Measurements from ENCODE around the gene MRPS10. TPM values are rescaled to one million over a fixed set of nuclear protein-coding genes. Genes with fewer than 3 reads are reported as not detected.

Gene MRPS10
- total RNA-seq (2013; cell fraction: nucleolus; rRNA removed) = 31.4 and 32.3 TPM in 2 replicates
- total RNA-seq (2014; rRNA removed) (35.4 and 41.7 TPM in 2 replicates), total RNA-seq (2014; rRNA removed; fragmentation: Illumina TruSeq; extraction: Trizol) (48.3 and 49.2 TPM in 2 replicates), total RNA-seq (2021) (26.3 and 28.5 TPM in 2 replicates), polyA plus RNA-seq (2011; rRNA removed) (49.0 and 63.6 TPM in 2 replicates), polyA plus RNA-seq (2014; fragmentation: Illumina TruSeq; extraction: Trizol) (56.9 and 66.2 TPM in 2 replicates), polyA plus RNA-seq (2014; fragmentation: Nextera tagmentation; extraction: Ambion mirVana) (10 to 100 TPM; 70.4 to 83.3 TPM), polyA plus RNA-seq (2014; rRNA removed) (36.8 and 46.5 TPM in 2 replicates), polyA plus RNA-seq (2016; fragmentation: Nextera tagmentation; extraction: Ambion mirVana) (10 to 100 TPM; 56.6 to 58.5 TPM), polyA minus RNA-seq (2011; rRNA and poly(A)+ RNA removed) (12.9 and 16.2 TPM in 2 replicates), Bru-seq, nascent RNA (percentile 89 among the genes with signal in this experiment), BruChase-seq, experiment 1, labeled RNA remaining after a 6-hour chase (percentile 92 among the genes with signal in this experiment), BruChase-seq, experiment 2, labeled RNA remaining after a 2-hour chase (percentile 88 among the genes with signal in this experiment)
- 11.5 TPM for polyA plus RNA-seq (2011; ENCODE audit: low read depth)
- 21.9 and 22.6 TPM in 2 replicates for polyA plus RNA-seq (2011; cell fraction: cytosol; rRNA removed)
- 9.2 and 10.4 TPM in 2 replicates for polyA plus RNA-seq (2011; cell fraction: nucleus; rRNA removed)
- 22.1 and 22.6 TPM in 2 replicates for polyA plus RNA-seq (2012)
- 5.4 and 5.6 TPM in 2 replicates for polyA minus RNA-seq (2011; cell fraction: cytosol; rRNA and poly(A)+ RNA removed)
- polyA minus RNA-seq (2011; cell fraction: nucleus; rRNA and poly(A)+ RNA removed) = 4.1 and 5.7 TPM in 2 replicates
- long read RNA-seq, experiment 1, transcript MRPS10-201 (7 exons, 2,110 nt) = major isoform, 54 of 75 reads
- long read RNA-seq, experiment 1, partial matches to known transcripts = 1 of 75 reads
- long read RNA-seq, experiment 1, other reads (novel, unspliced or antisense) = 20 of 75 reads
- long read RNA-seq, experiment 2, transcript MRPS10-201 (7 exons, 2,110 nt) = major isoform, 305 of 393 reads
- long read RNA-seq, experiment 2, partial matches to known transcripts = 8 of 393 reads
- long read RNA-seq, experiment 2, other reads (novel, unspliced or antisense) = 80 of 393 reads

- H4K20me1 ChIP-seq (ENCODE audit: control insufficient read depth, insufficient read depth) = no peaks in the 10 kb centered on the region
- ATAC-seq (peak; percentile 98), DNase-seq (ENCODE audit: low read depth, low spot score) (peak; percentile 74), FAIRE-seq (peak; percentile 97)
- no peaks in the 10 kb centered on the region for H3K27me3 ChIP-seq (replicated peaks in 1 of 2; ENCODE audit: control insufficient read depth in 2 of 2, insufficient read depth in 2 of 2, low read length in 1 of 2)
- BruUV-seq (replicated peaks) = TSS peak; percentile 76
- intact Hi-C loops (cut with micrococcal nuclease; ENCODE audit: unreplicated experiment) = loop anchor here (2.0 to 5.0 kb wide), 2 partner anchors 297 to 330 kb away; partner anchors contain the start of genes BYSL and MED20
- in situ Hi-C loops (cut with MboI) = no loop called here
- peak within 1 kb of the TSS; percentile 75 for H2AFZ ChIP-seq (ENCODE audit: control insufficient read depth, low read depth, low read length)
- peaks cover 5% of the 10 kb centered on the region; the same call in 1 of the 2 replicates for H3K4me1 ChIP-seq (ENCODE audit: control insufficient read depth, insufficient read depth, low read length)
- peaks cover 0 to 6% of the 10 kb centered on the region in 2 experiments; a peak in 1 of 4 replicates for H3K36me3 ChIP-seq (ENCODE audit: control insufficient read depth in 2 of 2, insufficient read depth in 2 of 2, low read length in 1 of 2)
- no peaks in the 10 kb centered on the region for H3K9me3 ChIP-seq (replicated peaks; ENCODE audit: control insufficient read depth, insufficient read depth, low read length)
- POLR2A ChIA-PET = interaction anchor here (0.5 to 1.1 kb wide), 5 partner anchors 30 to 301 kb away, joined by 3 to 6 read pairs (median 3); partner anchors contain the start of genes BYSL and MED20
- CTCF ChIA-PET = interaction anchor here (0.8 to 7.8 kb wide), 11 partner anchors 8 to 436 kb away, joined by 3 to 68 read pairs (median 4); partner anchors contain the start of genes BYSL and MED20
- SMC1A ChIA-PET (ENCODE audit: uncharacterized antibody, unreplicated experiment) = interaction anchor here (0.7 to 1.5 kb wide), 7 partner anchors 12 to 321 kb away, joined by 3 to 5 read pairs (median 4); partner anchors contain the start of genes BYSL and MED20
- H3K79me2 ChIP-seq (ENCODE audit: control insufficient read depth, insufficient read depth, low read length) = peaks cover 12% of the 10 kb centered on the region
- H3K9ac ChIP-seq (ENCODE audit: control insufficient read depth, insufficient read depth, low read length) = peak within 1 kb of the TSS; percentile 79
- peak within 1 kb of the TSS; percentile 70 for H3K4me2 ChIP-seq (ENCODE audit: control insufficient read depth, insufficient read depth)
- RAD21 ChIA-PET (ENCODE audit: unreplicated experiment) = interaction anchor here (0.8 to 4.6 kb wide), 4 partner anchors 173 to 330 kb away, joined by 3 to 28 read pairs (median 4); partner anchors contain the start of genes BYSL and MED20
- 4% methylated on average over 29 of the region's 29 CpGs for whole genome bisulfite sequencing (ENCODE audit: insufficient coverage, insufficient replicate concordance, low lambda C conversion rate, missing lambda C conversion rate)
- H3K4me3 ChIP-seq = peak within 1 kb of the TSS; percentile 85
- H3K27ac ChIP-seq (ENCODE audit: control insufficient read depth, insufficient read depth) = peak within 1 kb of the TSS; percentile 65
- TF ChIP-seq SIN3A (IDR thresholded peaks at IDR 0.05; ENCODE audit: low read depth, low read length) = peak; percentile 78; the same call in 1 of the 2 replicates
- TF ChIP-seq, protein P1, sequence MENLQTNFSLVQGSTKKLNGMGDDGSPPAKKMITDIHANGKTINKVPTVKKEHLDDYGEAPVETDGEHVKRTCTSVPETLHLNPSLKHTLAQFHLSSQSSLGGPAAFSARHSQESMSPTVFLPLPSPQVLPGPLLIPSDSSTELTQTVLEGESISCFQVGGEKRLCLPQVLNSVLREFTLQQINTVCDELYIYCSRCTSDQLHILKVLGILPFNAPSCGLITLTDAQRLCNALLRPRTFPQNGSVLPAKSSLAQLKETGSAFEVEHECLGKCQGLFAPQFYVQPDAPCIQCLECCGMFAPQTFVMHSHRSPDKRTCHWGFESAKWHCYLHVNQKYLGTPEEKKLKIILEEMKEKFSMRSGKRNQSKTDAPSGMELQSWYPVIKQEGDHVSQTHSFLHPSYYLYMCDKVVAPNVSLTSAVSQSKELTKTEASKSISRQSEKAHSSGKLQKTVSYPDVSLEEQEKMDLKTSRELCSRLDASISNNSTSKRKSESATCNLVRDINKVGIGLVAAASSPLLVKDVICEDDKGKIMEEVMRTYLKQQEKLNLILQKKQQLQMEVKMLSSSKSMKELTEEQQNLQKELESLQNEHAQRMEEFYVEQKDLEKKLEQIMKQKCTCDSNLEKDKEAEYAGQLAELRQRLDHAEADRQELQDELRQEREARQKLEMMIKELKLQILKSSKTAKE (IDR thresholded peaks at IDR 0.05; ENCODE audit: low read depth, poor library complexity, severe bottlenecking) = no peak
- peak; percentile 55; the same call in 1 of the 2 replicates for TF ChIP-seq HDGF (IDR thresholded peaks at IDR 0.05)
- TF ChIP-seq WRNIP1 (IDR thresholded peaks at IDR 0.05; ENCODE audit: borderline replicate concordance, low read depth, low read length) = 0 out of 2 replicates have a peak, but pooled peaks have one; percentile 51
- peak; percentile 99 for TF ChIP-seq YY1 (IDR thresholded peaks at IDR 0.05; ENCODE audit: low read depth, low read length)
- TF ChIP-seq EED (IDR thresholded peaks at IDR 0.05; ENCODE audit: low read depth) = no peak
- TF ChIP-seq POLR2AphosphoS5 (IDR thresholded peaks at IDR 0.05; ENCODE audit: low read length) = peak; percentile 96
- TF ChIP-seq, protein P2, sequence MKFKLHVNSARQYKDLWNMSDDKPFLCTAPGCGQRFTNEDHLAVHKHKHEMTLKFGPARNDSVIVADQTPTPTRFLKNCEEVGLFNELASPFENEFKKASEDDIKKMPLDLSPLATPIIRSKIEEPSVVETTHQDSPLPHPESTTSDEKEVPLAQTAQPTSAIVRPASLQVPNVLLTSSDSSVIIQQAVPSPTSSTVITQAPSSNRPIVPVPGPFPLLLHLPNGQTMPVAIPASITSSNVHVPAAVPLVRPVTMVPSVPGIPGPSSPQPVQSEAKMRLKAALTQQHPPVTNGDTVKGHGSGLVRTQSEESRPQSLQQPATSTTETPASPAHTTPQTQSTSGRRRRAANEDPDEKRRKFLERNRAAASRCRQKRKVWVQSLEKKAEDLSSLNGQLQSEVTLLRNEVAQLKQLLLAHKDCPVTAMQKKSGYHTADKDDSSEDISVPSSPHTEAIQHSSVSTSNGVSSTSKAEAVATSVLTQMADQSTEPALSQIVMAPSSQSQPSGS (IDR thresholded peaks at IDR 0.05; ENCODE audit: low read length) = no peak
- peak in 1 of 2 experiments; percentile 41; a peak in 1 of 3 replicates for TF ChIP-seq EGR1 (IDR thresholded peaks at IDR 0.05; ENCODE audit: borderline replicate concordance in 1 of 2, low read depth in 2 of 2, low read length in 2 of 2)
Observed at GRCh38 chr6:42217519-42218367, at the start of gene MRPS10. Gene MRPS10 (minus strand): TSS chr6:42217861. CDS start chr6:42217849, 12 bp downstream.

Data from GM12878 (cell line).